Measurements from ENCODE around the gene TSPO. TPM values are rescaled to one million over a fixed set of nuclear protein-coding genes. Genes with fewer than 3 reads are reported as not detected.

The TSPO gene
- total and polyA plus RNA-seq, 2 of the 13 experiments (the other 11 are each of a cell fraction or from before 2014, with no cell fraction given), result 0.46 to 1.4 TPM

- peak; percentile 55 for TF ChIP-seq CTCF (CRISPR knock-in tag; IDR thresholded peaks at IDR 0.05)
- TF ChIP-seq ZBTB2 (CRISPR knock-in tag; IDR thresholded peaks at IDR 0.05; ENCODE audit: low read depth), result no peak
- peak; percentile 78; the same call in 1 of the 2 replicates for TF ChIP-seq ZNF263 (CRISPR knock-in tag; IDR thresholded peaks at IDR 0.05)
- TF ChIP-seq, protein P1, sequence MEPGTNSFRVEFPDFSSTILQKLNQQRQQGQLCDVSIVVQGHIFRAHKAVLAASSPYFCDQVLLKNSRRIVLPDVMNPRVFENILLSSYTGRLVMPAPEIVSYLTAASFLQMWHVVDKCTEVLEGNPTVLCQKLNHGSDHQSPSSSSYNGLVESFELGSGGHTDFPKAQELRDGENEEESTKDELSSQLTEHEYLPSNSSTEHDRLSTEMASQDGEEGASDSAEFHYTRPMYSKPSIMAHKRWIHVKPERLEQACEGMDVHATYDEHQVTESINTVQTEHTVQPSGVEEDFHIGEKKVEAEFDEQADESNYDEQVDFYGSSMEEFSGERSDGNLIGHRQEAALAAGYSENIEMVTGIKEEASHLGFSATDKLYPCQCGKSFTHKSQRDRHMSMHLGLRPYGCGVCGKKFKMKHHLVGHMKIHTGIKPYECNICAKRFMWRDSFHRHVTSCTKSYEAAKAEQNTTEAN (CRISPR knock-in tag; conservative IDR thresholded peaks at IDR 0.05), result no peak
- TF ChIP-seq POLR2A (IDR thresholded peaks at IDR 0.05; ENCODE audit: insufficient read depth in 1 of 2, low read depth in 2 of 2, low read length in 2 of 2), result no peak
- no peak for TF ChIP-seq MXI1 (IDR thresholded peaks at IDR 0.05; ENCODE audit: borderline replicate concordance, low read depth, low read length)
Observed at GRCh38 chr22:43203471-43203981, 52.2 kb downstream of the TSPO start (continued).

DNA sequence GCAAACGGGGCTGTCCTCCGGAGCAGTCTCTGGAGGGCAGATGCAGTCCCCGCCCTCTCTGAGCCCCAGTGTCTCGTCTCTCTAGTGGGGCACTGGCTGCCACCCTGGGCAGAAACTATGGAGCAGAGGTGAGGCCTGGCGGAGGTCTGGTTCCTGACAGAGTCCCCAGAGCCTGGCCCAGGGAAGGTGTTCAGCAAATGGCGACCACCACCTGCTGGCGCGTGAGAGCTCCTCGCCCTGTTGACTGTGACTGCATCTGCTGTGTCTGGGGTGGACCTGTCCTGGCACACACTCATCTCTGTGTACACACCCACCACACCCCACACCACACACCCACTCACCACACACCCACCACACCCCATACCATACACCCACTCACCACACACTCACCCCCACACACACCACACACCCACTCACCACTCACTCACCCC is 53.9 kb downstream of the TSPO start:
- ATAC-seq (no peak), DNase-seq (ENCODE audit: low spot score) (no peak), FAIRE-seq (no peak)
- Histone ChIP-seq H3K27ac (ENCODE audit: extremely low read length, insufficient read depth, low read length) (no peak overlapping the region), H3K4me3 (replicated peaks in 1 of 3; ENCODE audit: insufficient read depth in 1 of 3, low read depth in 2 of 3, low read length in 3 of 3) (no peak overlapping the region), H3K79me2 (ENCODE audit: insufficient read depth, low read length) (no peaks in the 10 kb centered on the region), H3K9me3 (ENCODE audit: low read length) (no peaks in the 10 kb centered on the region), H3K36me3 (replicated peaks in 1 of 2; ENCODE audit: control insufficient read depth in 1 of 2, insufficient read depth in 2 of 2, low read length in 2 of 2) (no peaks in the 10 kb centered on the region), H4K20me1 (ENCODE audit: insufficient read depth, low read length) (no peaks in the 10 kb centered on the region), H3K27me3 (ENCODE audit: control insufficient read depth in 1 of 2, insufficient read depth in 2 of 2, low read length in 2 of 2) (peaks cover 7 to 54% of the 10 kb centered on the region in 2 experiments), H3K4me2 (ENCODE audit: low read depth, low read length) (no peak overlapping the region), H3K9ac (ENCODE audit: insufficient read depth, low read depth, low read length) (no peak overlapping the region), H3K4me1 (ENCODE audit: insufficient read depth, low read length) (peaks cover 16% of the 10 kb centered on the region), H2AFZ (ENCODE audit: low read length) (no peak overlapping the region)
- WGBS (ENCODE audit: low lambda C conversion rate), result 0% methylated on average over 1 of the region's 9 CpGs
- no TSS peak for BruUV-seq (replicated peaks)
- ChIA-PET CTCF (ENCODE audit: low intra/inter-chr PET ratio, low total read pairs) (no interaction called here), POLR2A (no interaction called here)
- in situ Hi-C loops (cut with HindIII; ENCODE audit: extremely low pct_ligation_motif_present, low pct_unique_long_range_greater_than_20kb) (no loop called here), intact Hi-C loops (cut with micrococcal nuclease; ENCODE audit: unreplicated experiment) (no loop called here)
- TF ChIP-seq LRRFIP1 (CRISPR knock-in tag; conservative IDR thresholded peaks at IDR 0.05), result no peak
- TF ChIP-seq KMT2B (CRISPR knock-in tag; IDR thresholded peaks at IDR 0.05), result no peak
- TF ChIP-seq ZNF431 (CRISPR knock-in tag; IDR thresholded peaks at IDR 0.05; ENCODE audit: borderline replicate concordance, low read depth), result no peak
- no peak for TF ChIP-seq TCF7 (IDR thresholded peaks at IDR 0.05; ENCODE audit: low read depth)
- no peak for TF ChIP-seq SCMH1 (CRISPR knock-in tag; IDR thresholded peaks at IDR 0.05; ENCODE audit: borderline replicate concordance)
- no peak for TF ChIP-seq MED13 (CRISPR knock-in tag; IDR thresholded peaks at IDR 0.05)
- no peak for TF ChIP-seq NR2F6 (IDR thresholded peaks at IDR 0.05)
- no peak for TF ChIP-seq NR2F6 (CRISPR knock-in tag; IDR thresholded peaks at IDR 0.05)
- TF ChIP-seq, protein P2, sequence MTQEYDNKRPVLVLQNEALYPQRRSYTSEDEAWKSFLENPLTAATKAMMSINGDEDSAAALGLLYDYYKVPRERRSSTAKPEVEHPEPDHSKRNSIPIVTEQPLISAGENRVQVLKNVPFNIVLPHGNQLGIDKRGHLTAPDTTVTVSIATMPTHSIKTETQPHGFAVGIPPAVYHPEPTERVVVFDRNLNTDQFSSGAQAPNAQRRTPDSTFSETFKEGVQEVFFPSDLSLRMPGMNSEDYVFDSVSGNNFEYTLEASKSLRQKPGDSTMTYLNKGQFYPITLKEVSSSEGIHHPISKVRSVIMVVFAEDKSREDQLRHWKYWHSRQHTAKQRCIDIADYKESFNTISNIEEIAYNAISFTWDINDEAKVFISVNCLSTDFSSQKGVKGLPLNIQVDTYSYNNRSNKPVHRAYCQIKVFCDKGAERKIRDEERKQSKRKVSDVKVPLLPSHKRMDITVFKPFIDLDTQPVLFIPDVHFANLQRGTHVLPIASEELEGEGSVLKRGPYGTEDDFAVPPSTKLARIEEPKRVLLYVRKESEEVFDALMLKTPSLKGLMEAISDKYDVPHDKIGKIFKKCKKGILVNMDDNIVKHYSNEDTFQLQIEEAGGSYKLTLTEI (CRISPR knock-in tag; conservative IDR thresholded peaks at IDR 0.05), result no peak

Measured in HepG2 (cell line).